HG03060 (cell line): Measurements from ENCODE around the gene PLA2G4F.

Experiments
- ATAC-seq: cut with Tn5 transposase; IDR thresholded peaks from one replicate; pipeline ENCODE4 v1.9.1; 2021; ENCODE audit warnings: low read depth, moderate number of reproducible peaks; ENCODE audit not compliant: unreplicated experiment

PLA2G4F gene, protein sequence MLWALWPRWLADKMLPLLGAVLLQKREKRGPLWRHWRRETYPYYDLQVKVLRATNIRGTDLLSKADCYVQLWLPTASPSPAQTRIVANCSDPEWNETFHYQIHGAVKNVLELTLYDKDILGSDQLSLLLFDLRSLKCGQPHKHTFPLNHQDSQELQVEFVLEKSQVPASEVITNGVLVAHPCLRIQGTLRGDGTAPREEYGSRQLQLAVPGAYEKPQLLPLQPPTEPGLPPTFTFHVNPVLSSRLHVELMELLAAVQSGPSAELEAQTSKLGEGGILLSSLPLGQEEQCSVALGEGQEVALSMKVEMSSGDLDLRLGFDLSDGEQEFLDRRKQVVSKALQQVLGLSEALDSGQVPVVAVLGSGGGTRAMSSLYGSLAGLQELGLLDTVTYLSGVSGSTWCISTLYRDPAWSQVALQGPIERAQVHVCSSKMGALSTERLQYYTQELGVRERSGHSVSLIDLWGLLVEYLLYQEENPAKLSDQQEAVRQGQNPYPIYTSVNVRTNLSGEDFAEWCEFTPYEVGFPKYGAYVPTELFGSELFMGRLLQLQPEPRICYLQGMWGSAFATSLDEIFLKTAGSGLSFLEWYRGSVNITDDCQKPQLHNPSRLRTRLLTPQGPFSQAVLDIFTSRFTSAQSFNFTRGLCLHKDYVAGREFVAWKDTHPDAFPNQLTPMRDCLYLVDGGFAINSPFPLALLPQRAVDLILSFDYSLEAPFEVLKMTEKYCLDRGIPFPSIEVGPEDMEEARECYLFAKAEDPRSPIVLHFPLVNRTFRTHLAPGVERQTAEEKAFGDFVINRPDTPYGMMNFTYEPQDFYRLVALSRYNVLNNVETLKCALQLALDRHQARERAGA

DNA sequence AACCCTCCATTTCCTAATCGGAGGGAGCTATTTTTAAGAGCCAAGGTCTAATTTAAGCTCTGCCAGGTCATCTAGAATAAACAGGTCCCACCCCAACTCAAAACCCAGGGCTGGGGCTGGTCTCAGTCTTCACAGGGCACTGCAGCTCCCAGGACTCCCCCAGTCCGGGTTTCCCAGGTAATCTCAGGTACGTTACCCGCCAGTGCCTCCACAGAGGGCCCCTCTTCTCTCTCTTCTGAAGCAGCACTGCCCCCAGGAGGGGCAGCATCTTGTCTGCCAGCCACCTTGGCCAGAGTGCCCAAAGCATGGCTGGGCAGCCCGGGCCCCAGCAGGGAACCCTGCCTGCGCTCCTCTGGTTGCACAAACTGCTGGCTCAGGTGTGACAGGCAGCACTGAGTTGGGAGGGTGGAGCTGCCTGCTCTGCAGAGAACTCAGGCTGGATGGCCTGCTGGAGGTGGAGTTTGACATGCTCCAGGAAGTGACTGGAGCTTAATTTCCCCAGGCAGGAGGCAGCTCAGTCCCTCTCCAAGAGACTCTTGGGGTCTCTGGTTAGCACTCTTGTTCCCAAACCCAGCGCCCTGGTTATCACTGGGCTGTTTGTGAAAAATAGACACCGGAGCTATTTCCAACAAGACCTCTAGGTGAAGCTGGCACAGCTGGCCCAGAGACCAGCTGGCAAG is at the start of gene PLA2G4F:
PLA2G4F (minus strand) TSS at position 394 of the 680 bp plus-strand sequence; CDS start at position 307, 87 bp downstream.
- no peak for ATAC-seq

DNA sequence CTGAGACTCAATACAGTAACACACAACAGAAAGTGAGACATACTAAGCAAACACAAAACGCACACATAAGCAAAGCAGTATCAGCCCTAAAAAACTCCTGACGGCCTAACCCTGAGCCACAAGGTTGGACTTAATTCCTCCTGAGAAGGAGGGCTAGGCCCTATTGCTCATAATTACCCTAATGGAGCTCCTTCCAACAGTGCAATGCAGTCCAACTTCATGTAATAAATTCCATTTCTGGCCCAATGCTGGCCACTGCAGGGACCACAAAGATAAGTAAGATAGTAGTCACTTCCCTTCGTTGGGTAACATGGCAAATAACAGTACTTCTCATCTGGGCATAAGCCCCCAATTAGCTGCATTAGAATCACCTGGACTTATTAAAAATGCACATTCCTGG is 47.5 kb upstream of the PLA2G4F start:
- no peak for ATAC-seq

DNA sequence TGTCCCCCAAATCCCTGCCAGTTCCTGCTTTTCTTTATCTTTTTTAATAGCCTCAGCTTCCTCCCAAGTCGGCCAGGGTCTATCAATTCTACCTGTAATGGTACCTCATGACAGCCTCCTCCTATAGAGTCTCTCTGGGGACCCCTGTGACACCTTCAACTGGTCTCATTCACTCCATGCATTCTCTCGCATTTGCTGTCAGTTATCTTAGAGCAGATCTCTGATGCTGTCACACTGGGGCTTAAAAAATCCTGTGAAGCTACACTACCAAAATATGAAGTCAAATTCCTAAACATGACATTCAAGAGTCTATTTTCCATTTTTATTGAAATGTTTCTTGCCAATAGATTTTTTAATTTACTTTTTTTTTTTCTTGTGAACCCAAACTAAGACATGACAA is 46.2 kb upstream of the PLA2G4F start:
- no peak for ATAC-seq

DNA sequence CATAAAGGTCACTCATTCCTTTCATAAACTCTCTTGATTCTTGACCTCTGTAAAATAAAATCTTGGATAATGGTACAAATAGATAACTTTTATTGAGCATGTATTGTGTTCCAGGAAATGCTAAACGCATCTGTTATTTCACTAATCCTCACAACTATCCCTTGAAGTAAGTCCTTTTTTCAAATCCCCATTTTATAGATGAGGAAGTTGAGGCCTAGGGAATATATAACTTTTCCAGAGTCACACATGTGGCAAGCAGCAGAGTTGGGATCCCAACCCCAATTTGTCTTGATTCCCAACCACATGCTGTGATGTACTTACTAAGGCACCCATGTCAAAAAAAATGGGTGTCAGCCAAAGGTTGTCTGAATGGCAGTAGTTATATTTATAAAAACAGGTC is 45.4 kb upstream of the PLA2G4F start:
- ATAC-seq, result no peak

DNA sequence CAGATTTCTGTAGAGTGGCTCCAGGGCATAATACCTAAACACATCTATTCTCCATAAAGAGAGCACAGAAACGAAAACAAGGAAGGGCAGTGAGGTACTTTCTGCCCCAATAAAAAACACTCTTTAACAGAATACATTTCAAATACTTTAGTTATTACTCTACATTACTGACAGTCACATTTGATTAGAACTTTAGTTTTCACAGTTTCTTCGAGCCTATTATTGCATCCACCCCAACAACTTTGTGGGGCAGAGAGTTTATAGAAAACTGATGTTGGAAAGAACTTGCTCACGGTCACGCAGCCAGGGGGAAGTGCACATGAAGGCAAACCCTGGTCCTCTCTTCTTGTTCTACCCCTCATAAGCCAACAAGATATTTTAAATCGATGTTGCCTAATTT is 42.7 kb upstream of the PLA2G4F start:
- no peak for ATAC-seq

DNA sequence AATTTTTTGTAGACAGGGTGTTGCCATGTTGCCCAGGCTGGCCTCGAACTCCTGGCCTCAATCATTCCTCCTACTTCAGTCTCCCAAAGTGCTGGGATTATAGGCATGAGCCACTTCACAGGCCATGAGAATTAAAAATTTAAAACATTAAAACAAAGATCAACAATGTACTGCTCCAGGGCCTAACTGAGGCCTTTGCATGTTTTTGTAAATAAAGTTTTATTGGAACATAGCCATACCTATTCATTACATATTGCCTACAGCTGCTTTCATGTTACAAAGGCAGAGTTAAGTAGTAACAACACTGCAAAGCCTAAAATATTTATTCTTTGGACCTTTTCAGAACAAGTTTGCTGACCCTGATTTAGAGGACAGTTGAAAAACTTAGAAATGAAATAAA is 42.1 kb upstream of the PLA2G4F start:
- ATAC-seq, result no peak

DNA sequence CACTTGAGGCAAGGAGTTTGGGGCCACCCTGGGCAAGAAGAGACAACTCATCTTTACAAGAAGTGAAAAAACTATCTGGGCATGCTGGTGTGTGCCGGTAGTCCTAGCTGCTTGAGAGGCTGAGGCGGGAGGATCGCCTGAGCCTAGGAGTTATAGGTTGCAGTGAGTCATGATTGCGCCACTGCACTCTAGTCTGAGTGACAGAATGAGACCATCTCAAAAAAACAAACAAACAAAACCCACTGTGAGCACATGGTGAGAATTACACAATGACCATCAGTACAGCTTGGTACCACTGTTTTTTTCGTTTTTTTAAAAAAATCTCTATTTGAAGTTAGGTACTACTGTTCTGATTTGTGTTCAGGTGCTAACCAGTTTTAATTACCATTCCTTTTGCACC is 38.1 kb upstream of the PLA2G4F start:
- ATAC-seq, result no peak

DNA sequence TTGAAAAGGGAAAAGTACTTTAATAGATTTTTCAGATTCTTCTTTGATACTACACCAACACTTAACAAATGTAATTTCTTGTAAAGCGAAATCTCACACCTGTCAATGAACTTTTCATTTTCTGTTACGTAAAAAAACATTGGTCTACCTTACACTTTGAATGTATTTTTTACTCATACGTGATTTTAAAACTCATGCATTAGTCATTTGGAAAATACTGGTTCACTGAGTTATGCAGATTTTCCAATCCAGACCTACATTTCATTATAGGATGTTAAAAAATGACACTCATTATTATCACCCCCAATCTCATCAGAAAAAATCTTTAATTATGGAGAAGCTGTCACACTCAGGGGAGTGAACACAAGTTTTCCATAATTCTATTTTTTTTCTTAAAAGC is 36.9 kb upstream of the PLA2G4F start:
- no peak for ATAC-seq

DNA sequence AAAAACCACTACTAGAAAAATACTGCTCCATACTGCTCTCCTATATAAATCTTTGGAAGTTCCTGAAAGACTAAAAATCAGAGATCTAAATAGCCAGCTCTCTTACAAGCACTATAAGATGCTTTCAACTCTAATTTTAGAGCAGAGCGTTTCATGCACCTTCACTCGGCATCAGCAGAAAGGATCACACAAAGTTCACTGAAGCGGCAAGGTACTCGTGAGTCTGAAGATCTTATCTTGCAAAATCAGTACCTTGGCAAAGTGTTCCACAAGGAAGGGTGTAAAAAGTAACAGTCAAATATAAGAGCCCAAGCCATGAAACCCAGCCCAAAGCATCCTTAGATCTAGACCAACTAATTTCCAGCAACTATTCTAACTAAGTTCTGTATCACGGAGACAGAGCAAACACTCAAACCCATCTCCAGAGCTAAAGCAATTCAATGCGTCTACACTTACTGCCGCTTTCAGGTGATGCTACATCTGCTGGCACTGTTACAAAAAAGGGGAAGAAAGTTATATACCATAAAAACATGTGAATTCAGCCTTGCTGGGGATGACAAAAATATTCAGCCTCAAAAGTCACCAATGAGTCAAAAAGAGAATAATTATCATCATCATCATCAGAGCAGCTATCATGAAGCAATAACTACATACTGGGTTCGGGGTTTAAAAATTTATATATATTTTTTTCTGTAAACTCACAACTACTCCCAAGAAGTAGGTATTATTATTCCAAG is 35.3 kb upstream of the PLA2G4F start:
- no peak for ATAC-seq

DNA sequence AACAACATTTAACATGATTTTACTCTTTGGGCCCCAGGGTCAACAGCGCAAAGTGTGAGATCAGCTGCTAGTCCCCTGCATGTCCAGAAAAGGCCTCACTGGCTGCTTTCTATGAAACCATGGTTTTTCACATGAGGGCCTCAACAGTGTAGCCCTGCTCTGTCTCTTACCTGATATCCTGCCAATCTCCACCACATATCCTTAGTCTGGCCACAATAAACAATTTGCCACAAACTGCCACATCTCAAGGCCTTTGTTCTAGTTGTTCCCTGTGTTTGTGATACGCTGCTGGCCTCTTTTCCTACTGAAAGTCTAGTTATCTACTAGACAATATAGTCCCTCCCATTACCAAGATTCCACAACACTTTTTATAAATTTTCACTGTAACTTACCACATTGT is 33.9 kb upstream of the PLA2G4F start:
- ATAC-seq, result no peak

DNA sequence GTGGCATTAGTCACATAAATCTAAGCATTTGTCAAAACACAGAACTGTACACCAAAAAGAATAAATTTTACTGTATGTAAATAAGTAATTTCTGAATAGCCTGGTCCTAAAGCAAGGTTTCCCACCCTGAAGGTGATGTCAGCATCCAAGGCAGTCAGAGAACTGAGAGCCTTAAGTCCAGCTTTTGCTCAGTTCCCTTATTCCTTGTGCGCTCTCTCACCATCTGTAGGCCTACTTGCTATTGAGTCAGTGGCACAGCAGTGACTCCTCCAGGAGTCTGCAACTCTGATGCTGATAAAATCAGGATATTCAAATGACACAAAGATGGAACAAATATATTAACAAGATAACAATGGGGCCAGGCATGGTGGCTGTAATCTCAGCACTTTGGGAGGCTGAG is 29.4 kb upstream of the PLA2G4F start:
- ATAC-seq, result no peak

DNA sequence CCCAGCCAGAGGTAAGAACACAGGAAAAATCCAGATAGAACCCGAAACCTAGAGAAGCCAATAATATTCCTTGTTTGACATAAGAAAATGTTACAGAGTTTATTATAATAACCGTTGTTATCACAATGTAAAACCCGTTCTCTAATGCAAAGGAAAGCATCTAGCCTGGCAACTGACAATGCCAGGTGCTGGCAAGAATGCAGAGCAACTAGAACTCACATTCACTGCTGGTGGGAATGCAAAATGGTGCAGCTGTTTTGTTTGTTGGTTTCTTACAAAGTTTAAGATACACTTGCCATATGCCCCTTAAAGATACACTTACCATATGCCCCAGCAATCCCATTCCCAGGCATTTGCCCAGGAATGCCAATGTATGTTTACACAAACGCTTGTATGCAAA is 28.3 kb upstream of the PLA2G4F start:
- no peak for ATAC-seq

DNA sequence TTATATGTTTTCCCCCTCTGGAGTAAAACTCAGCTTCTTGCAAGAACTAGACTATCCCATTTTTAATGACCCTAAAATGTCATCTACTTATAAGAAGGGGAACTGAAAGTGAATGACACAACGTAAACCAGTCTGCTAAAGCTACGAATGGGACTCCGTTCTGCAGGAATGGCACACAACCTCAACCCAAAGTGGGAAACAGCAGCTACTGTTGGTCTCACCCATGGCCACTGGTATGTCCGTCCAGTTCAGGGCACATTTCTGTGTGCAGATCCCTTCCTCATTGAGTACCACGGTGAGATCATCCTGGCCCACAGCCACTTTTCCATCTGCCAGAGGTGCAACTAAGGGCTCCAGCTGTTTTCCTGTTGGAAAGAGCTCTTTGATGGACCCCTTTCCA is 27.9 kb upstream of the PLA2G4F start:
- ATAC-seq, result no peak

DNA sequence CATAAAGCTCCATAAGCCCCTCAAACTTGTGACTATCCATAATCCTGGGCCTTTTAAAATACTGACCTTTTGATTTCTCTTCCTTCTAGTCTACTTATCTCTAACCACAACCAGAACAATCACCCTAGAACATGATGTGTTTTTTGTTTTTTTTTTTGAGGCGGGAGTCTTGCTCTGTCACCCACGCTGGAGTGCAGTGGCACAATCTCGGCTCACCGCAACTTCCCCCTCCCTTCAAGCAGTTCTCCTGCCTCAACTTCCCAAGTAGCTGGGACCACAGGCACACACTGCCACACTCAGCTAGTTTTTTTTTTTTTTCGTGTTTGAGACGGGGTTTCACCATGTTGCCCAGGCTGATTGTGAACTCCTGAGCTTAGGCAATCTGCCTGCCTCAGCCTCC is 26.5 kb upstream of the PLA2G4F start:
- no peak for ATAC-seq

DNA sequence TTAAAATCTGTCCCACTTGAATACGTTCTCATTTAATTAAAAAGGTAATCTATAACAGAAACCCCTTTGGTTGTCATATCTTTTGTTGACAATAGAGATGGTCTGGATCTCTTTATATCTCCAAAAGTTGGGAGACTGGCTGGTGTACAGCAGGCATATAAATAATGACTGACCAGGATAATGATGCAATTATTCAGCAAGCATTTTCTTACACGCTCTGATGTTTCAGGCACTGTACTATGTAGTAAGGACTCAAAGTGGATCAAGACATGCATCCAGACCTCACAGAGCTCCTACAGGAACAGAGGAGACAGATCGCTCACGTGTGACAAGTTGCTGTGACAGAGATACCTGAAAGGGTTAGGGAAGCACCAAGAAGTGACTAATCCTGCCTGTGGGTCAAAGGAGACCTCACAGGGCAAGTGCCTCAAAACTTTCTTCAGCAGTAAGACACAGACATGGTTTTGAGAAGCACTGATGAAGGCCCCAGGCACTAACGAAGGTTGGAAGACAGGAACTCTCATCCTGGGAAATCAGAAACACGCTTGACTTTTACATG is 26.0 kb upstream of the PLA2G4F start:
- no peak for ATAC-seq

DNA sequence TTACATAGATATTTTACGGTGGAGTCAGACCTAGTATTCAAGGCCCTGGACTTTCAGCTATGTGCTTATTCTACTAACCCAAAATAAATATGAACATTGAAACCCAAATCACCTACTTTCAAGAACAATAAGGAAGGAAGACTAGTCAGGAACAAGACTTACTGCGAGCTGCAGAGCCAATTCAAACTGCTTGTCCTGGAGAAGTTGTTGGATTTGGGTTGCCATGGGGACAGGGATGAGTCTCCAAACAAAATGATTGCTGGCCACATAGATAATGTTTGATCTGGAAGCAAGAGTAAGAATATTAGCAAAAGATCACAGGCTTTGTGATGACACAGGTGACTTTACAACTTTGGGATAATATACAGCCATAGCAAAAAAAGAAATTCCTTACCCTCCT is 21.6 kb upstream of the PLA2G4F start:
- ATAC-seq, result no peak

DNA sequence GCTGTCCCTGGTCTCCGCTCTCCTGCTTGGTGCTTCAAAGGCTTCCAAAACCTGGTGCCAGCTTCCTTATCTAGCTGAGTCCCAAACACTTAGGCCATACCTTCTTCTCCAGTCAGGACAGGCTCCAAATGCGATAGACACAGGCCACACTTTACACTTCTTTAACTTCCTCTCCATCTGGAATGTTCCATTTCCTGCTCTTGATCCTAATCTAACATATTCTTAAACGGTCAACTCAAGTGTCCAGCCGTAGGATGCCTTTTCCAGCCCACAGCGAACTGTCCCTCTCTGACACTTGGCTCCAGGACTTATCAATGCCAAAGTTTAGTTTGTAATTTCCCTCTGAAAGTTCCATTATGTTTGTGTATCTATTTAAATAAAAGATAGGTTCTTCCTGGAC is 19.2 kb upstream of the PLA2G4F start:
- ATAC-seq, result no peak

DNA sequence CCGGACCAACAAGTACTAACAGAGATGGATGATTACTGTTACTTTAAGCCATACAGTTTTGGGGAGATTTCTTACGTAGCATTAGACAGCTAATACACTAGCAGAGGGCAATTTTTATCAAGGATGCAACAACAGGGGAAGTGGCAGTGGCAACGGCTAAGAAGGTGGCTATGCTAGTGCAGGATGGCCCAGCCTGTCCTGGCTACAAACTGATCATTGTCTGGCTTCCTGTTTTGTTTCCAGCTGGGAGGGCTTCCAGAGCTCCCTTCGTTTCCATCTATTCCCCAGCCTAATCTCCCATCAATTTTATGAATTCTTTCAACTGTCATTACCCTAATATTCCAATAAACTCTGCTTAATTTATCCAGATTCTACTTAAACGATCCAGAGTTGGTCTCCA is 16.0 kb upstream of the PLA2G4F start:
- no peak for ATAC-seq

DNA sequence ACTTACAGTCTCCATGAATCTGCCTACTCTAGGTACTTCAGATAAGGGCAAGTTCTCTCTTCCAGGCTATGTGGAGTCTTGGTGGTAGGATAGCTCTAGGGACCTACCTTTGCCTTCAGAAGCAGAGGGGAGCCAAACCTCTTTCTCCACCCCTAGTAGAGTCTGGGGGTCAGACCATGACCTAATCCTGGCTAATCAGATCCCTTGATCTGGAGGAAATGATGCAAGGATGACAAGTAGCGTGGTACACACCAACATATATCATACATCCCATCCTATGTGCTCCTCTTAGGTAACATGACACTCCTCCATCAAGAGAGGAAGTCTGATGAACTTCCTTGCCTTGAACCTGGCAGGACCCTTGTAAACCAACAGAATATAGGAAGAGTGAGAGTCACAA is 15.4 kb upstream of the PLA2G4F start:
- ATAC-seq, result no peak

DNA sequence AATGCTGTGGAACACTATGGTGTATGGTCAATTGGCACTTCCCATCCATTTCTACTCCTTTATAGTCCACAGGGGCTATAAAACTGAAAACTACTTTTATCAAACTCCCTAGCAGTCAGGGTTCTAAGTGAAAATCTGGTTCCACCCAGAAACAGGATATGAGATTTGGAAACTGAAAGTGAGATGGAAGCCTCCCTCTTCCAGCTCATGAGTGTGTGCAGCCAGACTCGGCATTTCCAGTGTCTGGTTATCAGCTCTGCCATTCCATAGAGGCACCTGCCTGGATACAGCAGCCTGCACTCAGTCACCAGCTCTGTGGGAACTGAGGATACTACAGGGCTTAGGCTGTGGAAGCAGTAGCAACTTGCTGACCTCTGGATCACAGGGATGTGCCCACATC is 14.7 kb upstream of the PLA2G4F start:
- ATAC-seq, result no peak
